Activated effector memory CD4-positive, alpha-beta T cell treated with anti-CD3 and anti-CD28 coated beads, Interleukin-2, amount 50 U/mL, for 16 hours (primary cell): ENCODE measurements around the gene ZNF219.

ENCODE experiments used
- DNase-seq: peaks from one replicate; pipeline ENCODE4 v3.0.0-alpha.2; 2020

Gene ZNF219

DNA sequence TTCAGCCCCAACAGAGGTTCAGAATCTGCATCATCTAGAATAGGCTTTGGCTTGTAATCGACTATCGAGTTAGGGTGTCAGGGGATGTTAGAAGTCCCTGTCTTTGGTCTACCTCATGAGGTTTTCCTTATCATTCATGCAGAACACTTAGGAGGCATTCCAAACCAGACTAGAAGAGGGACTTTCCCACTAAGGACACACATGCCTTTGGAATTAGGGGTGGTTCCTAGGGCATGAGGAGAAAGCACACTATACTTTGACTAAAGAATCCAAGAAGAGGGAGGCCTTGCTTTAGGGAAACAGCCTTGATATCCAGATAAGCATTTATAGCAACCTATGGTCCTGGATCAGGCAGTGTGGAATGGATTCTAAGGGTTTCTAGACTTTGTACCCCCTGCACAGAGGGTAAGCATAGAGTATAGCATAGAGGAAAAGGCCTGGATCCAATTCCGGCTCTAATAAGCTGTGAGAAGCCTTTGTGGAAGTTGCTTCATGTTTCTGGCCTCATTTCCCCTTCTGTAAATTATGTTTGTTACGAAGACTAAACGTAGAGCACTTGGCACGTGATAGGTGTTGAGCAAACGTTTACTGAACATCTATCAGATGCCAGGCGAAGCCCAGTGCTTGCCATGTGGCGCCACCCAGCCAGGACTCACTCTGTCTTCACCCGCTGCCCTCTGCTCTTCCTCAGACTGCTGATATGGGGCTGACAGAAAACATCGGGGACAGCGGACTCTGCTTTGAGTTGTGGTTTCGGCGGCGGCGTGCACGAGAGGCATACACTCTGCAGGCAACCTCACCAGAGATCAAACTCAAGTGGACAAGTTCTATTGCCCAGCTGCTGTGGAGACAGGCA lies 13.2 kb downstream of the ZNF219 start:
- DNase-seq, result no peak

DNA sequence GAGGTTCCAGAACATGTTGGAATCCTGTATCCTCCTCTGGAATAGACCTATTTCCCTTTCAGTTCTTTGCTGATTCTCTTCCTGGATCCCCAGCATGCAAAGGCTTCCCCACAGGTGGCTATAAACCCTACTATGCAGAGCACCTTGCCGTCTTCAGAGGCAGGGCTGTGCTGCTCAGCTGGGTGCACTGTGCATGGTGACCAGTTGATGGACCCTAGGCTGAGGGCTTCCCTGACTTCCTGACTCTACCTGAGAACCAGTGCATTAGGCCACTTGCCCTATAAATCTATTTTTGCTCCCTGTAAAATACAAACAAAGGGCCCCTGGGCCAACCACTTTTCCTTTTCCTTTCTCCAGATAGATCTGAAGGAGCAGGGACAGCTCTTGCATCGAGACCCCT lies 14.1 kb downstream of the ZNF219 start:
- DNase-seq, result no peak

DNA sequence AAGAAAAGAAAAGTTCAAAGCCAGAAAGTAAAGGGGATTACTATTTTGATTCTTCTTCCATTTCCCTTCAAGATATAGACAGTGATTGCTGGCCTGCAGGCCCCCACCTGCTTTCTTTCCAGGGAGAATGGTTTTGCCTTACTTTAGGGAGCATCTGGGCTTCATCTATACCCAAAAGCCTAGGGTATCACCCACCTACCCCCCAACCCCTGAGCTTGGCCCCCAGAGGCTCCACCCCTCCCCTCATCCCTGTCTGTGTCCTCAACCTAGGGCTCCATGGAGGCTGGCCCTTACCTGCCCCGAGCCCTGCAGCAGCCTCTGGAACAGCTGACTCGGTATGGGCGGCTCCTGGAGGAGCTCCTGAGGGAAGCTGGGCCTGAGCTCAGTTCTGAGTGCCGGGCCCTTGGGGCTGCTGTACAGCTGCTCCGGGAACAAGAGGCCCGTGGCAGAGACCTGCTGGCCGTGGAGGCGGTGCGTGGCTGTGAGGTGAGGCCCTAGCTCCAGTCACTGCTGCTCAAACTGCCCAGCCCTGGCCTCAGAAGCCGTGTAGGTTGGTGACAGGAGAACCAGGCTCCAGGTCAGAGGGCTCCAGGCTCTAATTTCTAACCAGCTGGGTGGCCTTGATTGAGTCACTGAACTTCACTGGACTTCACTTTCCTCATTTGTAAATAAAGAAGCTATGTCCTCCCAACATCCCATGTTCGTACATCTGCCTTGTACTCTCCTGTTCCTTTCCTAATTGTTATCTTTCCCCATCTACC lies 14.7 kb downstream of the ZNF219 start:
- no peak for DNase-seq

DNA sequence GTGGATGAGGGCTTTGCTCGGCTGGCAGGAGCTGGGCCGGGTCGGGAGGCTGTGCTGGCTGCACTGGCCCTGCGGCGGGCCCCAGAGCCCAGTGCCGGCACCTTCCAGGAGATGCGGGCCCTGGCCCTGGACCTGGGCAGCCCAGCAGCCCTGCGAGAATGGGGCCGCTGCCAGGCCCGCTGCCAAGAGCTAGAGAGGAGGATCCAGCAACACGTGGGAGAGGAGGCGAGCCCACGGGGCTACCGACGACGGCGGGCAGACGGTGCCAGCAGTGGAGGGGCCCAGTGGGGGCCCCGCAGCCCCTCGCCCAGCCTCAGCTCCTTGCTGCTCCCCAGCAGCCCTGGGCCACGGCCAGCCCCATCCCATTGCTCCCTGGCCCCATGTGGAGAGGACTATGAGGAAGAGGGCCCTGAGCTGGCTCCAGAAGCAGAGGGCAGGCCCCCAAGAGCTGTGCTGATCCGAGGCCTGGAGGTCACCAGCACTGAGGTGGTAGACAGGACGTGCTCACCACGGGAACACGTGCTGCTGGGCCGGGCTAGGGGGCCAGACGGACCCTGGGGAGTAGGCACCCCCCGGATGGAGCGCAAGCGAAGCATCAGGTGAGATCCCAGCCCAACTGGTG lies 16.8 kb downstream of the ZNF219 start:
- no peak for DNase-seq

DNA sequence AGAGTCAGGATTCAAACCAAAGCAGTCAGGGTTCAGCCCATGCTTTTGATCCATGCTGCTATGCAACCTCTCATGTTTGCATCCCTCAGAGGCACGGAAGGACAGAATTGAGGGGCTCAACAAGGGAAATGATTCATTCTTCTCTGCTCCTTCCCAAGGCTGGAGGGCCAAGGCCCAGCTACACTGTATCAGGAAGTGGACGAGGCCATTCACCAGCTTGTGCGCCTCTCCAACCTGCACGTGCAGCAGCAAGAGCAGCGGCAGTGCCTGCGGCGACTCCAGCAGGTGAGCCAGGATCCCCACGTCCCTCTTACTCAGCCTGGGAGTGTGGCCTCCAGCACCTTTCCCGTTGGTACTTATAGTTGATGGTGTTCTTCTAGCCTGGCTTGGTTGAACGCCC lies 19.7 kb downstream of the ZNF219 start:
- DNase-seq, result no peak

DNA sequence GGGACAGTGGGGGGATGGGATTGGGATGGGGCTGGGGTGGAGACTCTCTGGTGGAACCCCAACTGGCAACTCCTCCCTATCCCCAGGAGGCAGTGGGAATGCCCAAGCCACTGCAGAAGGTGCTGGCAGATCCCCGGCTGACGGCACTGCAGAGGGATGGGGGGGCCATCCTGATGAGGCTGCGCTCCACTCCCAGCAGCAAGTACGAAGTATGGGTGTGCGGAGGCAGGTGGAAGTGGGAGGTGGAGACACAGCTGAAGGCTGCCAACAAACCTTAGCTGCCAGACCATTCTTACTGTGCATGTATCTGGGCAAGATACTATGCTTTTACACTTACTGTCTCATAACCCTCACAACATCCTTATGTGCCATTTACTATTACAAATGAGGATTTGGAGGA lies 20.2 kb downstream of the ZNF219 start:
- no peak for DNase-seq

DNA sequence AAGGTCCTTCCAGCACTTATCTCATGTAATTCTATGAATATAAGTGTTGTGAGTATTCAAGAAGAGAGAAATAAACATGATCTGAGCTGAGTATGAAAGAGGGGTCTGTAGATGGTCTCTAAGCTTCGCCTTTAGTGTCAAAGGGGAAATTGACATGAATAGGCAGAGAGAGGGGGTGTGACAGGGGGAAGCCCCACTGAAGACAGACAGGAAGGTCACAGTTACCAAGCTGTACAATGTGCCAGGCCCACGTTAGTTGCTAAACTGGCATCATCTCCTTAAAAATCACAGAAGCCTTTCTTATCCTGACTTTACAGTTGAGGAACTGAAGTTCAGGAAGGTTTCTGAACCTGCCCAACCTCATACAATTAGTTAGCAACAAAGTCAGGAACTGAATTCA lies 20.8 kb downstream of the ZNF219 start:
- no peak for DNase-seq

DNA sequence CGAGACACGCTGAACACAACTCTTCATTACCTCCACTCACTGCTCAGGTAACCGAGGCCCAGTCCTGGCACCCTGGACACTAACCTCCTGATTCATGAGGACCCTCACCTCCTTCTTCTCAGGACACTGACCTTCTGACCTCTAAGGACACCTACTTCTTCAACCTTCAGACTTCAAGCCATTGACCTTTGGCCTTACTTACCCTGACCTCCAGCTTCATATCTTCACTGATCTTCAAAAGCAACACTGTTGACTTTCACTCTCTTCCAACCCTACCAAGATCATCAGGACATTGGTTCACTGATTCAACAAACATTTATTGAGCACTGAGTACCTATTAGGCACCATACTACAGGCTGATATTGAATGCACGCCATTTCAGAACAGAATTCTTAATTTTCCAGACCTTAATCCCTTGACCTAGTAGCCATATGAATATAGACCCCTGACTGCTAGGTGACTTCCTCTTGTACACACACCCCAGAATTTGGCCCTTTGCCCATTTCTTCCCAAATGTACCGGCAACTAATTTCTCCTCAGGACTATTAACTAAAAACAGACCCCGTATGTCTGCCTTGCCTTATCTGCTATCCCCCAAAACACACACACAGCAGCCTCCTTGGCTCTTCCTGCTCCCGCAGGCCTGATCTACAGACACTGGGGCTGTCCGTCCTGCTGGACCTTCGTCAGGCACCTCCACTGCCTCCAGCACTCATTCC lies 22.6 kb downstream of the ZNF219 start:
- no peak for DNase-seq

DNA sequence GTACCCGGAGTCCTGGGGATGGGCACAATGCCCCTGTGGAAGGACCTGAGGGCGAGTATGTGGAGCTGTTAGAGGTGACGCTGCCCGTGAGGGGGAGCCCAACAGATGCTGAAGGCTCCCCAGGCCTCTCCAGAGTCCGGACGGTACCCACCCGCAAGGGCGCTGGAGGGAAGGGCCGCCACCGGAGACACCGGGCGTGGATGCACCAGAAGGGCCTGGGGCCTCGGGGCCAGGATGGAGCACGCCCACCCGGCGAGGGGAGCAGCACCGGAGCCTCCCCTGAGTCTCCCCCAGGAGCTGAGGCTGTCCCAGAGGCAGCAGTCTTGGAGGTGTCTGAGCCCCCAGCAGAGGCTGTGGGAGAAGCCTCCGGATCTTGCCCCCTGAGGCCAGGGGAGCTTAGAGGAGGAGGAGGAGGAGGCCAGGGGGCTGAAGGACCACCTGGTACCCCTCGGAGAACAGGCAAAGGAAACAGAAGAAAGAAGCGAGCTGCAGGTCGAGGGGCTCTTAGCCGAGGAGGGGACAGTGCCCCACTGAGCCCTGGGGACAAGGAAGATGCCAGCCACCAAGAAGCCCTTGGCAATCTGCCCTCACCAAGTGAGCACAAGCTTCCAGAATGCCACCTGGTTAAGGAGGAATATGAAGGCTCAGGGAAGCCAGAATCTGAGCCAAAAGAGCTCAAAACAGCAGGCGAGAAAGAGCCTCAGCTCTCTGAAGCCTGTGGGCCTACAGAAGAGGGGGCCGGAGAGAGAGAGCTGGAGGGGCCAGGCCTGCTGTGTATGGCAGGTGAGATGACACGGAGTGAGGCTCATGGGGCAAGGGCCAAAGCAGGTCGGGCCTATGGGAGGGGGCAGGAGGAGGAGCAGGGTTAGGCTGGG lies 23.8 kb downstream of the ZNF219 start:
- DNase-seq, result no peak

DNA sequence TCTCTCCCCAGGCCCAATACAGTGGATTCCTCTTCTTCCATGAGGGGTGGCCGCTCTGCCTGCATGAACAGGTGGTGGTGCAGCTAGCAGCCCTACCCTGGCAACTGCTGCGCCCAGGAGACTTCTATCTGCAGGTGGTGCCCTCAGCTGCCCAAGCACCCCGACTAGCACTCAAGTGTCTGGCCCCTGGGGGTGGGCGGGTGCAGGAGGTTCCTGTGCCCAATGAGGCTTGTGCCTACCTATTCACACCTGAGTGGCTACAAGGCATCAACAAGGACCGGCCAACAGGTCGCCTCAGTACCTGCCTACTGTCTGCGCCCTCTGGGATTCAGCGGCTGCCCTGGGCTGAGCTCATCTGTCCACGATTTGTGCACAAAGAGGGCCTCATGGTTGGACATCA lies 24.5 kb downstream of the ZNF219 start:
- no peak for DNase-seq

DNA sequence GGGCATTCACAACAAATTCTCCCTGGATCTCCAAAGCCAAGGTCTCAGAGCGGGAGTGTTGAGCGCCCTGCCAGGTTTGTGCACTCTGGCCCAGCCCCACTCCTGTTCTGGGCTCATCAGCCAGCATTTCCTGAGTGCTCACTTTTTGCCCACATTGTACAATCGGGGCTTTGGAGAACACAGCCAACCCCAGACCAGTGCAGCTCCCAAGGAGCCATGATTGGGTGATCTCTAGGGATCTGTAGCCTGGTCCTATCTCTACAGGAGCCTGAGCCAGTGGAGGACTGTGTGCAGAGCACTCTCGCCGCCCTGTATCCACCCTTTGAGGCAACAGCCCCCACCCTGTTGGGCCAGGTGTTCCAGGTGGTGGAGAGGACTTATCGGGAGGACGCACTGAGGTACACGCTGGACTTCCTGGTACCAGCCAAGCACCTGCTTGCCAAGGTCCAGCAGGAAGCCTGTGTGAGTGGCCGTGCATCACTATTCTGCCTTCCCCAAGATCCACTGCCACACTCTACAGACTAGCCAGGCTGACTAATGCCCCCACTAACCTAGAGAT lies 25.6 kb downstream of the ZNF219 start:
- no peak for DNase-seq

DNA sequence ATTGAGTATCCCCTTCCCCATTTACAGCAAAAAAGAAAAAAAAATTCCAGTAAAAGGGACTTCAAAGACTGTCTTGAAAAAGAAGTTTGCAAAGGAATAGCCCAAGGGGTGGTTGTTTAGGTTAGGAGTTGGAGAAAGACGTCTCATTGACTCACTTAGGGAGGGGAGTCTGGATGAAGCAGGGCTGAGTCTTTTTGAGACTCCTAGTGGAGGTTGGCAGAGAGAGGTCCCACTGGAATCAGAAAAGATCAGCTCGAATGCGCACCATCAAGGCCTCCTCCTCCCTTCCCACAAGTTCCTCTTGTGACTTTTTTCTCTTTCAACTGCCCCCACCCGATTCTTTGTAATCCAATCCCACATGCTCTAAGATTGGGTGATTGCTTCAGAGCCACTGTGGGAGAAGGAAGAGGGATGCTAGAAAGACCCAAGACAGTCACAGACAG lies 26.4 kb downstream of the ZNF219 start:
- no peak for DNase-seq

DNA sequence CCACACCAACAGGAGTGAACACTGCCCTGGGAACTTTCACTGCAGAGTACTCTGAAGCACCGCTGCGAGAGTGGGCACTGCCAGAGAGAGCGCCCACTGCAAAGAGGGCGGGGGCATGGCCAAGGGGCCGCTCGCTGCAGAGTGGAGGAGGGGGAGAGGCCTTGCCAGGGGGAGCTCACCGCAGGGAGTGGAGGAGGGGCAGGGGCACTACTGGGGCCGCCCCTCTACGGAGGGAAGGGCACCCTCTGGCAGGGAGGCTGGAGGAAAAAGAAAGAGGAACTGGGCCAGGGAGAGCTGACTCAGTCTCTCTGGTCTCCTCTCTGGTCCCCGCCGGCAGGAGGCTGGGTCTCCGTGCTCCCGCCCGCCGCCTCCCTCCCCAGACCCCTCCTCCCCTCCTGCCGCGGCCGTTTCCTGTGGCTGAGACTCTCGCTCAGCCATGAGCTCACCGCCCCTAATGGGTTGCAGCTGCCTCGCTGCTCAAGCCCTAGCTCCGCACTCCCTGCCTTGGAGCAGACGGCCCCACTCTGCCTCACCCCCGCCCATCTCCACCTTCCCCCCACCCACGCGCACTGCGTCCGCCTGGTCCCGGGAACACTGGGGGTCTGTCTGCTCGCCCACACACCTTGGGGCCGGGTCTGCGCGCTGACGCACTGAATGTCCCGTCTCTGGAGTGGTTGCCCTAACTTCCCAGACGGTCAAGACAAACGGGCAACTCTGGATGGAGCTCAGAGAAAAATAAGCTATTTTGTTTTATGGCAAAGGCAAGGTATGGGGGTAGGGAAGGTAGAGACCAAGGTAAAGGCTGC lies 27.0 kb downstream of the ZNF219 start:
- peak; percentile 78 for DNase-seq

DNA sequence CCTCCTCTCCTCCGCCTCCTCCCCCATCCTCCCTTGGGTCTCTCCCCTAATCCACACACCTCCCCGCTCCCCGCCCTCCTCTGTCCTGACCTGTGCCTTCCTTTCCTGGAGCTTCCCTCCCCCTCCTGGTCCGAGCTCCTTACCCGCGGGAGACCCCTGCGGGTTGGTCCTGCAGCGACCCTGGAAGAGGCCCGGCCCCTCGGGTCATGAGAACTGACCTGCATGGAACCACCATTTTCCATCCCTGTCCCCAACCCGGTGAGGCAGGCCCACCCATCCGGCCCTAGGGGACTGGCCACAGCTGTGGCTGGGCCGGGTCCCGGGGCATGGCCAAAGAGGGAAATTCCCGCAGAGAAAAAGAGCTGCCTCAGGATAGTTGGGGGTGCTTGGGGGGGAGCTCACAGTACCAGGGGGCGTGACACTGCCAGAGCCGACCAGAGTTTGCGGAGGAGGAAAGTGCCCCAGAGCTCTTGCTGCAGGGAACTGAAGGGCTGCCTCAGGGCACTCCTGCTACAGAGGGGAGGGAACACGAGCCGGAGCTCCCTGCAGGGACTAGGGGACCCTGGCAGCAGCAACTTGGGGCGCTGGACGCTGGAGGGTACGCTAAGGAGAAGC lies 27.7 kb downstream of the ZNF219 start:
- DNase-seq, result peak; percentile 69

DNA sequence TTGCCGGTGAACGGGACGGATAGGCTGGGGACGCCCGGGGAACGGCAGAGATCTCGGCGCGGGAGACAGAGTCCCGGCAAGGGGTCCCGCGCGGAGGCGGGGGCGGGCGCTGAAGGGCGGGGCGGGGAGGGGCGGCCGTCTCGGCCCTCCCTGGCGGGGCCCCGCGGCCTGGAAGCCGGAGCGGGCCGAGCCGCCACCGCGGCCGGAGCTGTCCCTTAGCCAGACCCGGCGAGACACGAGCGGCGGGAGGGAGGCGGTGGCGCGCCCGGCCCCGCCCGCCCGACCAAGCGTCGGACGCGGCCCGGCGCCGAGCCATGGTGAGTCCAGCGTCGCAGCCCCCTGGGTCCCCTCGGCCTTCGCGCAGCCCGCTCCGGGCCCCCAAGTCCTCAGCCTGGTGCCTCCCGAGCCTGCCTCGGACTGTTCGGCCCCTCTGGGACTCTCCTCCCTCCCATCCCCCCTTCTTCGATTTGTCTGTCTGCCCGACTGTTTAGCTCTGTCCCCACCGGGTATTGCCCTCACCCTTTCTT lies 28.3 kb downstream of the ZNF219 start, which contains the start of gene ARHGEF40:
ARHGEF40 (plus strand) TSS at position 222 of the 527 bp plus-strand sequence; CDS start at position 315, 93 bp downstream.
- peak; percentile 72 for DNase-seq

DNA sequence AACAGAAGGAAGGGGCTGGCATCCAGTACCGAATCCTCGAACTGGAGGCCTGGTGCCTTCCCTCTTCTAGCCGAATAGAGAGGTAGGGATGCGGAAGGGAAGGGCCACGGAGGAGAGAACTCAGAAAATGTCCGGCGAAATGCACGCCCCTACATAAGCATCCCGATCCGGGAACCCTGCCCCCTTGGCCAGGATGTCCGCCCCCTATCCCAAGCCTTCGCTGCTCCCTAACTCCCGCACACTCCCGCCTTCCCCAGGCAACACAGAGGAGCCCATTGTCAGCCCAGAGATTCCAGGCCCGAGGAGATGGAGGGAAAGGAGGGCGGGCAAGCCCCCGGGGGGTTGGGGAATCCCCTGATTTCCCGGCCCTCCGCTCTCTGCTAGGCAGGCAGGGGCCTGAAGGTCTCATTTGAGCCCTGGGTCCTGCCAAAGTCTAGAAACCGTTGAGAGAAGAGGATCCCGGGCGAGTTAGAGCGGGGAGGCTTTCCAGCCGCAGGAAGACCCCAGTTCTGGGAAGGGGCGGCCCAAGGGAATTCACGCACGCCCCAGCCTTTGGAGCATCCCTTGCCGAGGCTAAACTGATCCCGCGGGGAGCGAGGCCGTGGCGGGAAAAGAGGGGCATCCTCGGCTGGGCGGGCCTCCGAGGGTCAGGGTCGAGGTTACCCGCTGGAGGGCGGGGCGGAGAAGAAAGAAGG lies 28.9 kb downstream of the ZNF219 start:
- DNase-seq, result peak; percentile 71

DNA sequence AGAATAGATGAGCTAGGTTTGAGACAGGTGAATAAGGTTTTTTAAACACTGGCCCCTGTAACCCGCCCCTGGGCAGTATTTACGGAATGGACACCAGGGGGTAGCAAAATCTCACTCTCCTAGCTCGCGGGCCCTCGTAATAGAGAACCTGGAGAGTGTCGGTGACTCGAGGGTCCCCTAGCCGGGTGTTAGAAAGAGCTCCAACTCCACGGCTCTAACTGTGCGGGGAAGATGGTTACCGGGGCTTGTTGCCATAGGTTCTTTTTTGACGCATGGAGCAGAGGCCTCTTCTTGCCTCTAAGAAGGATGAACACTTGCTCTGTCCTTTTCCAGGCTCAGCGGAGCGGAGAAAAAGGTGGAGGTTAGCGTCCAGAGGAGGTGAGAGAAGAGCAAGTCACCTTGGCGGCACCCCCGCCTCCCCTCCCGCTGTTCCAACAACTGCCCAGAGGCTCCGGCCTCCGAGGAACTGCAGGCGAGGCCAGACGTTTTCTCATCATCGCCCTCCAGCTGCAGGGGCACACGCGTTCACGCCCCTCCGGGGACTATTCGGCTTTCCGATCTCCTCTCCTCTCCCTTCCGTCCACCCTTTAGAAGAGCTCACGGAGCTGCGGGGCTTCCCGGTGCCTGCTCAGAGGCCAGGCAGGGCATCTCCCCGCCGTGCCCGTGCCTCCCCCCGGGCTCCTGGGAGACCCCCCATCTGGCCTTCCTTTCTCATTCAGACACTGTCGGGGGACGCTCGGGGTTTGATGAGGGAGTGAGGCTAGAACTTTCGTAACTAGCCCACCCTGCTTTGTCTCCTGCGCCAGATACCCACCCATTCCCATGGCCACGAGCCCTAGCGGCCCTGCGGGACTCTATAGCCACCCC lies 29.7 kb downstream of the ZNF219 start:
- peak; percentile 78 for DNase-seq

DNA sequence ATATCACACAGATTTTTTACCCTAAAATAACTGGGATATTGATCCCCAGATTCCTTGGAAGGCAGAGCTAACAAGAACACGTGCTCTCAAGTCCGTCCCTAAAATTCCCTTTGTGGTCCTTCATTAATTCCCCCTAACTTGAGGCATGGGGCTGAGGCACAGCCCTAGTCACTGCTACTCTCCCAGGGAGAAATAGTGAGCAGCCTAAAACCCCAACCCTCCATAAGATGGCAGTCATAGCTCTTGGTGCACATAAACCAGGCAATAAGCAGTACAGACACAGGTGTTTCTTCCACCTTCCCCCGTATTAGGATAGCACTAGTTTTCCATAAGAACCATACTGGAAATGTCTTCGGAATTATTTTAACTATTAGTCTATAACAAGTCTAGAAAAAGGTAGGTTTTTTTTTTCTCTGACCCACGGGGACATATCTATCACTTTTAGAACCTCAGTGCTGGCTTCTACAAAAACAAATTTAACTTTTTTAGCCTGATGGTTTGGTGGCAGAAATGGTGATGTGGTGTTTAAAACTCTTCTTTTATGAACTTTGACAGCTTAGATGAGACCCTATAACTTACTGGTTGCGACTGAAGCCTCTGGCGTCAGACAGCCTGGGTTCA lies 31.5 kb downstream of the ZNF219 start:
- DNase-seq, result no peak
